GM21825 (cell line): Measurements from ENCODE around the gene THBS4.
A peak's percentile ranks its signal among the peaks of the same experiment; 100 is the strongest.
"Not testable (repeated sequence)": the region's sequence is repeated elsewhere in the genome, so short reads cannot be mapped to it uniquely, and the experiment has no call there.

ENCODE experiments used
- ATAC-seq: cut with Tn5 transposase; IDR thresholded peaks from one replicate; pipeline ENCODE4 v1.9.1; 2021; ENCODE audit warnings: mild to moderate bottlenecking, moderate library complexity; ENCODE audit not compliant: unreplicated experiment

The THBS4 gene

GRCh38 chr5:80072103-80073073 is 37.2 kb downstream of the THBS4 start:
- no peak for ATAC-seq

- no peak for ATAC-seq
These were observed 41.2 kb downstream of the THBS4 start for GRCh38 chr5:80076131-80077050.

GRCh38 chr5:80077051-80077714 is 42.0 kb downstream of the THBS4 start:
- ATAC-seq: no peak

- no peak for ATAC-seq
These were observed 43.8 kb downstream of the THBS4 start for GRCh38 chr5:80078921-80079320.

GRCh38 chr5:80082281-80082680 is 47.1 kb downstream of the THBS4 start:
- ATAC-seq: no peak

GRCh38 chr5:80082731-80083100 is 47.6 kb downstream of the THBS4 start:
- ATAC-seq: no peak

- ATAC-seq: no peak
These were observed 48.1 kb downstream of the THBS4 start for GRCh38 chr5:80083101-80083890.

GRCh38 chr5:80090884-80091166 is 55.7 kb downstream of the THBS4 start:
- no peak for ATAC-seq

GRCh38 chr5:80091792-80092192 is 56.6 kb downstream of the THBS4 start:
- not testable (repeated sequence) for ATAC-seq

GRCh38 chr5:80092486-80093107 is 57.4 kb downstream of the THBS4 start:
- ATAC-seq: no peak

GRCh38 chr5:80093796-80094195 is 58.6 kb downstream of the THBS4 start:
- no peak for ATAC-seq

GRCh38 chr5:80094236-80094738 is 59.1 kb downstream of the THBS4 start:
- no peak for ATAC-seq

GRCh38 chr5:80097451-80097850 is 62.3 kb downstream of the THBS4 start:
- ATAC-seq: no peak

- no peak for ATAC-seq
These were observed 66.8 kb downstream of the THBS4 start for GRCh38 chr5:80101993-80102392.

GRCh38 chr5:80103371-80103770 is 68.2 kb downstream of the THBS4 start:
- ATAC-seq: no peak

GRCh38 chr5:80105698-80106439 is 70.7 kb downstream of the THBS4 start:
- ATAC-seq: no peak

GRCh38 chr5:80106916-80107315 is 71.8 kb downstream of the THBS4 start:
- no peak for ATAC-seq

GRCh38 chr5:80109646-80110478 is 74.7 kb downstream of the THBS4 start:
- ATAC-seq: peak; percentile 89
